Epithelial cell of proximal tubule (primary cell): ENCODE measurements around the gene TMEM87A. TPM values are rescaled to one million over a fixed set of nuclear protein-coding genes. Genes with fewer than 3 reads are reported as not detected.

Experiments
- DNase-seq: peaks from one replicate; pipeline ENCODE4 v3.0.0-alpha.2; 2011; ENCODE audit warnings: low read depth
- H3K4me3 ChIP-seq: 2 replicates; pipeline ENCODE4 v1.5.1; 2011; ENCODE audit warnings: low read depth, mild to moderate bottlenecking, low read length
- CTCF ChIP-seq: conservative IDR thresholded peaks from 2 replicates; pipeline ENCODE4 v1.5.1; 2012; ENCODE audit warnings: low read depth, mild to moderate bottlenecking, low read length
- total RNA-seq: library from RNA; depleted of rRNA; stranded (reverse); fragments of >200 nt; gene quantifications from 2 replicates; pipeline ENCODE4 v1.2.3, GENCODE V29; 2015

Gene TMEM87A
- total RNA-seq, 1 donor from 2014 or later = 31.1 TPM

- TF ChIP-seq CTCF = no peak
- DNase-seq = peak; percentile 29
- peak within 1 kb of the TSS; percentile 79 for H3K4me3 ChIP-seq
Observed at GRCh38 chr15:42207674-42208579, 65.3 kb downstream of the TMEM87A start, which contains the start of gene VPS39. Gene VPS39 (minus strand): TSS chr15:42208304. CDS start chr15:42208153, 151 bp downstream.

- no peak for TF ChIP-seq CTCF
- no peak overlapping the region for H3K4me3 ChIP-seq
- no peak for DNase-seq
Observed at GRCh38 chr15:42206406-42206805, 66.8 kb downstream of the TMEM87A start.

GRCh38 chr15:42203891-42204290, 69.3 kb downstream of the TMEM87A start:
- no peak for TF ChIP-seq CTCF
- H3K4me3 ChIP-seq = no peak overlapping the region
- DNase-seq = no peak

- DNase-seq = no peak
- no peak for TF ChIP-seq CTCF
- no peak overlapping the region for H3K4me3 ChIP-seq
Observed at GRCh38 chr15:42202653-42203052, 70.6 kb downstream of the TMEM87A start.

- H3K4me3 ChIP-seq = no peak overlapping the region
- DNase-seq = no peak
- TF ChIP-seq CTCF = no peak
Observed at GRCh38 chr15:42201801-42202200, 71.4 kb downstream of the TMEM87A start.

- no peak overlapping the region for H3K4me3 ChIP-seq
- no peak for DNase-seq
- TF ChIP-seq CTCF = no peak
Observed at GRCh38 chr15:42199126-42199525, 74.1 kb downstream of the TMEM87A start.

- no peak for DNase-seq
- no peak for TF ChIP-seq CTCF
- H3K4me3 ChIP-seq = no peak overlapping the region
Observed at GRCh38 chr15:42198516-42198915, 74.7 kb downstream of the TMEM87A start.
